Testis (tissue), 3 donors: ENCODE data around the gene PAQR7. TPM values are rescaled to one million over a fixed set of nuclear protein-coding genes. Genes with fewer than 3 reads are reported as not detected.

Experiments used
- DNase-seq: peaks from one replicate; pipeline ENCODE4 v3.0.0-alpha.2; 2019
- H3K27ac ChIP-seq, 2 donors: fragments of 200-600 bp; sonication (generic); one replicate each; pipeline ENCODE4 v1.5.1; 2019
- H3K27me3 ChIP-seq: fragments of 200-600 bp; sonication (generic); one replicate; pipeline ENCODE4 v1.5.1; 2019
- H3K36me3 ChIP-seq: fragments of 200-600 bp; sonication (generic); one replicate; pipeline ENCODE4 v1.5.1; 2017; ENCODE audit warnings: low read depth; ENCODE audit errors: missing control alignments
- H3K4me1 ChIP-seq: fragments of 200-600 bp; sonication (generic); one replicate; pipeline ENCODE4 v1.5.1; 2019
- H3K4me3 ChIP-seq, 2 donors: fragments of 200-600 bp; sonication (generic); one replicate each; pipeline ENCODE4 v1.5.1; 2017 to 2019
- H3K9me3 ChIP-seq: fragments of 200-600 bp; sonication (generic); one replicate; pipeline ENCODE4 v1.5.1; 2017
- POLR2A ChIP-seq: fragments of 450-650 bp; IDR thresholded peaks from one replicate; pipeline ENCODE4 v1.6.1; 2017; ENCODE audit warnings: antibody characterized with exemption, mild to moderate bottlenecking, moderate library complexity
- WGBS, 2 donors: methylation state at CpG; one replicate each; pipeline ENCODE4 v1.1.5; 2018; 5-methylcytosine and 5-hydroxymethylcytosine counted together
- intact Hi-C: fragments of 100-400 bp; cut with DNase I; formaldehyde crosslinking; loops from one replicate; pipeline ENCODE4 v1.15.1; 2023; ENCODE audit warnings: low total_unique reads
- polyA plus RNA-seq: library from polyadenylated mRNA; stranded (reverse); fragments of 350-450 nt; fragmentation: Illumina TruSeq; extraction: RNeasy Lipid Tissue Mini Kit (QIAGEN cat#74804); gene quantifications from one replicate; pipeline ENCODE4 v1.2.3, GENCODE V29; 2014; ENCODE audit warnings: low read depth, low replicate concordance; ENCODE audit not compliant: insufficient read depth
- total RNA-seq, 2 donors: library from RNA; depleted of rRNA; stranded (reverse); fragments of >200 nt; gene quantifications; one replicate each; pipeline ENCODE4 v1.2.3, GENCODE V29; 2016
- TF ChIP-seq, protein P1 (sequence below), 3 experiments: fragments of 450-650 bp in 2 of 3; fragments of 200-600 bp in 1 of 3; sonication (generic) in 1 of 3; IDR thresholded peaks; one replicate each; pipeline ENCODE4 v1.5.1; 2016 to 2019; ENCODE audit warnings: antibody characterized with exemption in 3 of 3, mild to moderate bottlenecking in 2 of 3, moderate library complexity in 1 of 3

The PAQR7 gene
- total and polyA plus RNA-seq, 3 donors from 2014 or later, result 89.3 to 94.8 (median 92.4) TPM

DNA sequence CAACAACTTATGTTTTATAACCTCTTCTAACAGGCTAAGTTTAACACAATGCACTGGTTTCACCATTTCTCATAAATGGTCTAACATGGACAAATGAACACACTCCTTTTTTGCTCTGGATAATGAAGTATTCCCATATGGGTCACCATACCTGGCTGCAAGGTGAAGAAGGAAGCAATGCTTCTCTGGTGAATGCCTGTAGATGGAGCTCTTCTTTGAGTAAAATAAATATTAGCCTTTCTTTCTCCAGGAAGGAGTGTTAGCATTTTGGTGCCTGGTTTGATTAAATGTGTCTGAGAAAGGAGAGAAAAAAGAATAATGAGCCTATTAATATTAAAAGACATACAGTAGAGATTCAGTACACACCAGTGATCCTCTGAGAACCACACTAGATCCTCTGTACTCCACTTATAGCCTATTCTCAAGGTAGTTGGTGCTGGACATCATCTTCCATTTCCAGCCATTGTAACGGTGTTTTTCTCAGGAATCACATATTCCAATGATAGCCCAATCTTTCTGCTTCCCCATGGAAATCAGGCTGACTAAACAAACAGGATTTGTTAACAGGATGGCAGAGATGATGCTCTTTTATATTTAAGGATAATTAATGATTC is 38.1 kb downstream of the PAQR7 start:
- Histone ChIP-seq H3K4me1 (peaks cover 29% of the 10 kb centered on the region), H3K9me3 (no peaks in the 10 kb centered on the region), H3K36me3 (no peaks in the 10 kb centered on the region), H3K27ac (no peak overlapping the region), H3K4me3 (no peak overlapping the region), H3K27me3 (no peaks in the 10 kb centered on the region)
- intact Hi-C loops, result no loop called here
- TF ChIP-seq, protein P1, sequence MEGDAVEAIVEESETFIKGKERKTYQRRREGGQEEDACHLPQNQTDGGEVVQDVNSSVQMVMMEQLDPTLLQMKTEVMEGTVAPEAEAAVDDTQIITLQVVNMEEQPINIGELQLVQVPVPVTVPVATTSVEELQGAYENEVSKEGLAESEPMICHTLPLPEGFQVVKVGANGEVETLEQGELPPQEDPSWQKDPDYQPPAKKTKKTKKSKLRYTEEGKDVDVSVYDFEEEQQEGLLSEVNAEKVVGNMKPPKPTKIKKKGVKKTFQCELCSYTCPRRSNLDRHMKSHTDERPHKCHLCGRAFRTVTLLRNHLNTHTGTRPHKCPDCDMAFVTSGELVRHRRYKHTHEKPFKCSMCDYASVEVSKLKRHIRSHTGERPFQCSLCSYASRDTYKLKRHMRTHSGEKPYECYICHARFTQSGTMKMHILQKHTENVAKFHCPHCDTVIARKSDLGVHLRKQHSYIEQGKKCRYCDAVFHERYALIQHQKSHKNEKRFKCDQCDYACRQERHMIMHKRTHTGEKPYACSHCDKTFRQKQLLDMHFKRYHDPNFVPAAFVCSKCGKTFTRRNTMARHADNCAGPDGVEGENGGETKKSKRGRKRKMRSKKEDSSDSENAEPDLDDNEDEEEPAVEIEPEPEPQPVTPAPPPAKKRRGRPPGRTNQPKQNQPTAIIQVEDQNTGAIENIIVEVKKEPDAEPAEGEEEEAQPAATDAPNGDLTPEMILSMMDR (IDR thresholded peaks at IDR 0.05), result no peak
- no peak for TF ChIP-seq POLR2A
- no peak for DNase-seq
- WGBS, 2 donors, result 79 to 86% methylated on average over 1 of the region's 1 CpG

DNA sequence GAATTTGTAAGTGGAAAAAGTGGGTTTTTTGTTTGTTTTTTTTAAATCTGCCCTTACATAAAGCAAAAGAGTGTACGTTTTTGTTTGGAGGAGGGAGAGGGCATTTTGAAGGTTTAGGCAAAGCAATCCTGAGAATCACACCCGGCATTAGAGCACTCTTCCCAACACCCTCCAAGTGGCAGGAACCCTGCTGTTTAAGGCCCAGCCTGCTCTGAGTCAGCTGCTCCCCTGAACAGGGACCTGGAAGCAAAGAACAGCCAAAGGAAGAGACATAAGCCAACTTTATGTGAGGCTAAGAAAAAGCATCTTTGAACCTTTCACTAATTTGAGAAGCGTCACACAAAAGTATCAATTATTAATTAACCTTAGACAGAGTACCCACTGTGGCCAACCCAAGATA is 38.8 kb downstream of the PAQR7 start:
- intact Hi-C loops, result no loop called here
- H3K4me1 ChIP-seq, result peaks cover 29% of the 10 kb centered on the region
- 35 to 48% methylated on average over 3 of the region's 3 CpGs for WGBS, 2 donors
- H3K9me3 ChIP-seq, result no peaks in the 10 kb centered on the region
- TF ChIP-seq, protein P1 (IDR thresholded peaks at IDR 0.05), result no peak
- no peak for TF ChIP-seq POLR2A
- H3K27ac ChIP-seq, result peak overlapping the region in 1 of 2 donors; percentile 38
- H3K36me3 ChIP-seq, result no peaks in the 10 kb centered on the region
- no peaks in the 10 kb centered on the region for H3K27me3 ChIP-seq
- DNase-seq, result no peak
- H3K4me3 ChIP-seq, result no peak overlapping the region

DNA sequence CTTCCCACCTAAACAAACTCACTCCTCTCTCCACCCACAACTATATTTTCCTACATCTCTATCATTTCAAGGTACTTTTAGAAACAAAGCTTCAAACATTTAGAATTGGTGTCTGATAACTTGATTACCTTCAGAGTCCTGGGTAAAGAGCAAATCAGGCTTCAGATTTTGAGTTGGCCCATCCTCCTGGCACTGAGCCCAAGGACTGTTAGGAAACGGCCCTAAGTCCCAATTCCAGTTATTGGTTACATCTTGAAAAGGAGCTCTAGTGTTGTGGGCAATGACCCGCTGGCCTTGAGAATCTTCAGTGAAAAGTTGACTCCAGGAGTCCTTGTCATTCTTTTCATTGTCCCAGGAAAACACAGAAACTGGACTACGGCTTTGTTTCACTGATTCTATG is 40.6 kb downstream of the PAQR7 start:
- Histone ChIP-seq H3K27ac (peak overlapping the region in 1 of 2 donors; percentile 12), H3K36me3 (no peaks in the 10 kb centered on the region)
- 42 to 55% methylated on average over 3 of the region's 3 CpGs for WGBS, 2 donors

DNA sequence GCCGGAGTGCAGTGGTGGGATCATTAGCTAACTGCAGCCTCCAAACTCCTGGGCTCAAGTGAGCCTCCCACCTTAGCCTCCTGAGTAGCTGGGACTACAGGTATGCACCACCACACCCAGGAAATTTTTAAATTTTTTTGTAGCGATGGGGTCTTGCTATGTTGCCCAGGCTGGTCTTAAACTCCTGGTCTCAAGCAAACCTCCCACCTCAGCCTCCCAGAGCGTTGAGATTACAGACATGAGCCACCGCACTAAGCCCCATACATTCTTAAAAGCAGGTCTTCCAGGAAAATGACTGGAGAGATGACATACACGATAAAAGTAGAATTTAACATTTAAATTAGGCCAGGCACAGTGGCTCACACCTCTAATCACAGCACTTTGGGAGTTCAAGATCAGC is 42.4 kb downstream of the PAQR7 start:
- H3K4me1 ChIP-seq, result peaks cover 29% of the 10 kb centered on the region
- H3K9me3 ChIP-seq, result no peaks in the 10 kb centered on the region
- intact Hi-C loops, result no loop called here
- no peak overlapping the region for H3K27ac ChIP-seq
- DNase-seq, result no peak
- no peak overlapping the region for H3K4me3 ChIP-seq
- no peaks in the 10 kb centered on the region for H3K36me3 ChIP-seq
- WGBS, 2 donors, result 96% methylated on average over 5 of the region's 5 CpGs
- TF ChIP-seq POLR2A, result no peak
- TF ChIP-seq, protein P1 (IDR thresholded peaks at IDR 0.05), result no peak
- no peaks in the 10 kb centered on the region for H3K27me3 ChIP-seq

More for the DNA sequence above, 40.6 kb downstream of the PAQR7 start:
- no peak overlapping the region for H3K4me3 ChIP-seq
- no peaks in the 10 kb centered on the region for H3K27me3 ChIP-seq
- peaks cover 29% of the 10 kb centered on the region for H3K4me1 ChIP-seq
- intact Hi-C loops, result no loop called here
- DNase-seq, result peak; percentile 71
- TF ChIP-seq, protein P1 (IDR thresholded peaks at IDR 0.05), result no peak
- TF ChIP-seq POLR2A, result no peak
- H3K9me3 ChIP-seq, result no peaks in the 10 kb centered on the region
